ENCODE data around the gene PLSCR2.
"Not testable (repeated sequence)": the region's sequence is repeated elsewhere in the genome, so short reads cannot be mapped to it uniquely, and the experiment has no call there.

PLSCR2 gene

GRCh38 chr3:146469150-146470017 is at the start of gene PLSCR2:
Gene PLSCR2, minus strand, starts transcription at chr3:146469561. Its CDS starts 9,657 bp downstream, at chr3:146459904.
- peak; percentile 89 for DNase-seq

GRCh38 chr3:146517684-146518435 is 48.5 kb upstream of the PLSCR2 start:
- no peak for DNase-seq

GRCh38 chr3:146513386-146514051 is 44.2 kb upstream of the PLSCR2 start:
- DNase-seq = no peak

- DNase-seq = no peak
These were observed 42.2 kb upstream of the PLSCR2 start for GRCh38 chr3:146511402-146512134.

GRCh38 chr3:146507331-146508120 is 38.2 kb upstream of the PLSCR2 start:
- no peak for DNase-seq

GRCh38 chr3:146505516-146505915 is 36.2 kb upstream of the PLSCR2 start:
- DNase-seq = no peak

- no peak for DNase-seq
These were observed 35.3 kb upstream of the PLSCR2 start for GRCh38 chr3:146504498-146505197.

- no peak for DNase-seq
These were observed 34.3 kb upstream of the PLSCR2 start for GRCh38 chr3:146503461-146504202.

- DNase-seq = no peak
These were observed 33.6 kb upstream of the PLSCR2 start for GRCh38 chr3:146502887-146503460.

- DNase-seq = no peak
These were observed 32.4 kb upstream of the PLSCR2 start for GRCh38 chr3:146501752-146502151.

- no peak for DNase-seq
These were observed 30.3 kb upstream of the PLSCR2 start for GRCh38 chr3:146499701-146500100.

- DNase-seq = peak; percentile 62
These were observed 28.8 kb upstream of the PLSCR2 start for GRCh38 chr3:146498002-146498736.

- DNase-seq = not testable (repeated sequence)
These were observed 27.9 kb upstream of the PLSCR2 start for GRCh38 chr3:146497145-146497843.

GRCh38 chr3:146496726-146497125 is 27.4 kb upstream of the PLSCR2 start:
- DNase-seq = no peak

- no peak for DNase-seq
These were observed 26.9 kb upstream of the PLSCR2 start for GRCh38 chr3:146496251-146496650.

GRCh38 chr3:146493761-146494160 is 24.4 kb upstream of the PLSCR2 start:
- DNase-seq = no peak

GRCh38 chr3:146493221-146493620 is 23.9 kb upstream of the PLSCR2 start:
- no peak for DNase-seq

- DNase-seq = no peak
These were observed 21.9 kb upstream of the PLSCR2 start for GRCh38 chr3:146491303-146491702.

GRCh38 chr3:146485297-146485696 is 15.9 kb upstream of the PLSCR2 start:
- DNase-seq = no peak
